IMR-90 (cell line): ENCODE measurements around the gene RAPGEF1. TPM values are rescaled to one million over a fixed set of nuclear protein-coding genes. Genes with fewer than 3 reads are reported as not detected.
A peak's percentile ranks its signal among the peaks of the same experiment; 100 is the strongest.

Experiments used
- ATAC-seq: fragments of 200-7000 bp; cut with Tn5 transposase; 2 replicates; pipeline ENCODE4 v1.9.1; 2020; ENCODE audit warnings: low read depth, mild to moderate bottlenecking, moderate library complexity
- BruUV-seq: library from RNA; stranded (reverse); fragments of 400-500 nt; replicated peaks from 2 replicates; lab custom pipeline; 2021; lab: Mats Ljungman, UMichigan
- CTCF ChIA-PET: fragments of 300-600 bp; formaldehyde crosslinking; extraction: SDS; loops from one replicate; lab custom pipeline; 2021; ENCODE audit warnings: antibody characterized with exemption; lab: Yijun Ruan, JAX
- POLR2A ChIA-PET: fragments of 300-600 bp; sonication (Branson Sonifier 250); formaldehyde crosslinking; loops from one replicate; lab custom pipeline; 2022; ENCODE audit warnings: antibody characterized with exemption; ENCODE audit not compliant: unreplicated experiment; lab: Charles Lee
- DNase-seq: peaks from one replicate; pipeline ENCODE4 v3.0.0; 2013
- H2AFZ ChIP-seq: replicated peaks from 2 replicates; pipeline ENCODE3; 2013; ENCODE audit warnings: low read length, mild to moderate bottlenecking; ENCODE audit not compliant: poor library complexity
- H2AK5ac ChIP-seq: 2 replicates; pipeline ENCODE4 v1.6.1; 2013; ENCODE audit warnings: low read depth, low read length, inconsistent platforms
- H2AK9ac ChIP-seq: replicated peaks from 2 replicates; pipeline ENCODE3; 2013; ENCODE audit warnings: mild to moderate bottlenecking, low read depth, low read length, moderate library complexity; ENCODE audit not compliant: poor library complexity
- H2BK120ac ChIP-seq: 2 replicates; pipeline ENCODE4 v1.6.1; 2013; ENCODE audit warnings: low read depth, low read length, inconsistent platforms
- H2BK15ac ChIP-seq: 3 replicates; pipeline ENCODE4 v1.6.1; 2013; ENCODE audit warnings: low read depth, low read length, inconsistent platforms
- H2BK20ac ChIP-seq: 2 replicates; pipeline ENCODE4 v1.6.1; 2013; ENCODE audit warnings: low read depth, mild to moderate bottlenecking, inconsistent platforms, low read length, moderate library complexity
- H2BK5ac ChIP-seq: 2 replicates; pipeline ENCODE4 v1.6.1; 2013; ENCODE audit warnings: mild to moderate bottlenecking, low read depth, low read length, inconsistent platforms; ENCODE audit not compliant: poor library complexity, severe bottlenecking
- H3K14ac ChIP-seq: replicated peaks from 2 replicates; pipeline ENCODE4 v1.6.1; 2013; ENCODE audit warnings: low read depth, low read length, inconsistent platforms
- H3K18ac ChIP-seq: 2 replicates; pipeline ENCODE4 v1.6.1; 2013; ENCODE audit warnings: low read depth, low read length, control low read depth
- H3K23ac ChIP-seq: 2 replicates; pipeline ENCODE4 v1.6.1; 2013; ENCODE audit warnings: low read depth, low read length, inconsistent platforms
- H3K27ac ChIP-seq: 2 replicates; pipeline ENCODE4 v1.5.1; 2013; ENCODE audit warnings: mild to moderate bottlenecking, control low read depth, low read length; ENCODE audit not compliant: insufficient read depth
- H3K27me3 ChIP-seq: 2 replicates; pipeline ENCODE4 v1.6.1; 2013; ENCODE audit warnings: low read length; ENCODE audit not compliant: control insufficient read depth, insufficient read depth
- H3K36me3 ChIP-seq: 2 replicates; pipeline ENCODE4 v1.6.1; 2013; ENCODE audit warnings: low read length, mixed read lengths; ENCODE audit not compliant: control insufficient read depth, insufficient read depth
- H3K4ac ChIP-seq: 2 replicates; pipeline ENCODE4 v1.6.1; 2013; ENCODE audit warnings: low read depth, low read length, inconsistent platforms
- H3K4me1 ChIP-seq: 2 replicates; pipeline ENCODE4 v1.6.1; 2013; ENCODE audit warnings: low read length, mixed read lengths; ENCODE audit not compliant: control insufficient read depth, insufficient read depth
- H3K4me2 ChIP-seq: 2 replicates; pipeline ENCODE4 v1.6.1; 2013; ENCODE audit warnings: low read depth, mild to moderate bottlenecking, control low read depth, low read length, moderate library complexity
- H3K4me3 ChIP-seq: 2 replicates; pipeline ENCODE4 v1.5.1; 2013; ENCODE audit warnings: low read depth, mild to moderate bottlenecking, control low read depth, low read length, moderate library complexity; ENCODE audit not compliant: insufficient read depth
- H3K56ac ChIP-seq: 2 replicates; pipeline ENCODE4 v1.6.1; 2013; ENCODE audit warnings: low read length, inconsistent platforms; ENCODE audit not compliant: insufficient read depth; ENCODE audit errors: extremely low read depth
- H3K79me1 ChIP-seq, 2 experiments: 2 replicates each; pipeline ENCODE4 v1.6.1; 2013; ENCODE audit warnings: low read length in 2 of 2, inconsistent platforms in 1 of 2, low read depth in 1 of 2
- H3K9ac ChIP-seq: 2 replicates; pipeline ENCODE4 v1.6.1; 2013; ENCODE audit warnings: low read depth, low read length, control low read depth
- H3K9me1 ChIP-seq: 2 replicates; pipeline ENCODE4 v1.6.1; 2013; ENCODE audit warnings: low read length, inconsistent platforms; ENCODE audit not compliant: insufficient read depth
- H3K9me3 ChIP-seq: 2 replicates; pipeline ENCODE4 v1.6.1; 2013; ENCODE audit warnings: low read length; ENCODE audit not compliant: control insufficient read depth, insufficient read depth
- H4K20me1 ChIP-seq: 2 replicates; pipeline ENCODE4 v1.6.1; 2013; ENCODE audit warnings: low read length, inconsistent platforms; ENCODE audit not compliant: insufficient read depth
- H4K5ac ChIP-seq: 2 replicates; pipeline ENCODE4 v1.6.1; 2013; ENCODE audit warnings: mild to moderate bottlenecking, low read depth, low read length, control low read depth
- H4K8ac ChIP-seq, 2 experiments: 2 replicates each; pipeline ENCODE4 v1.6.1; 2013; ENCODE audit warnings: low read depth in 2 of 2, low read length in 2 of 2, control low read depth in 1 of 2, inconsistent platforms in 1 of 2
- H4K91ac ChIP-seq: 2 replicates; pipeline ENCODE4 v1.6.1; 2013; ENCODE audit warnings: low read depth, low read length, inconsistent platforms; ENCODE audit not compliant: insufficient read depth
- BHLHE40 ChIP-seq: fragments of 150-350 bp; IDR thresholded peaks from 2 replicates; pipeline ENCODE4 v1.6.1; 2016; ENCODE audit warnings: mild to moderate bottlenecking, low read depth, low read length
- CEBPB ChIP-seq: IDR thresholded peaks from 2 replicates; pipeline ENCODE4 v1.6.1; 2012; ENCODE audit warnings: low read depth, low read length, improper control_type of control experiment
- CHD1 ChIP-seq: IDR thresholded peaks from 2 replicates; pipeline ENCODE4 v1.6.1; 2012; ENCODE audit warnings: low read depth, low read length, improper control_type of control experiment
- CTCF ChIP-seq: conservative IDR thresholded peaks from 2 replicates; pipeline ENCODE4 v1.5.1; 2012; ENCODE audit warnings: mild to moderate bottlenecking, low read depth, low read length, improper control_type of control experiment
- ELK1 ChIP-seq: fragments of 150-350 bp; IDR thresholded peaks from 2 replicates; pipeline ENCODE4 v1.6.1; 2016; ENCODE audit warnings: low read depth, mild to moderate bottlenecking, low read length, moderate library complexity, borderline replicate concordance
- MAFK ChIP-seq: IDR thresholded peaks from 2 replicates; pipeline ENCODE4 v1.6.1; 2012; ENCODE audit warnings: low read depth, low read length, improper control_type of control experiment
- MAZ ChIP-seq: IDR thresholded peaks from 2 replicates; pipeline ENCODE4 v1.6.1; 2012; ENCODE audit warnings: low read depth, mild to moderate bottlenecking, low read length, improper control_type of control experiment, moderate library complexity, borderline replicate concordance
- MXI1 ChIP-seq: IDR thresholded peaks from 2 replicates; pipeline ENCODE4 v1.6.1; 2012; ENCODE audit warnings: low read depth, mild to moderate bottlenecking, low read length, moderate library complexity, borderline replicate concordance
- NFE2L2 ChIP-seq: fragments of 150-350 bp; IDR thresholded peaks from 2 replicates; pipeline ENCODE4 v1.6.1; 2016; ENCODE audit warnings: low read depth, mild to moderate bottlenecking, low read length
- RCOR1 ChIP-seq: IDR thresholded peaks from 2 replicates; pipeline ENCODE4 v1.6.1; 2012; ENCODE audit warnings: mild to moderate bottlenecking, low read length, improper control_type of control experiment; ENCODE audit not compliant: insufficient replicate concordance
- RFX5 ChIP-seq: IDR thresholded peaks from 2 replicates; pipeline ENCODE4 v1.8.0; 2012; ENCODE audit warnings: low read depth, mild to moderate bottlenecking, low read length, moderate library complexity
- USF2 ChIP-seq: fragments of 150-350 bp; IDR thresholded peaks from 2 replicates; pipeline ENCODE4 v1.6.1; 2017; ENCODE audit warnings: mild to moderate bottlenecking, antibody characterized with exemption, low read length, low read depth
- WGBS, 2 experiments: methylation state at CpG; one replicate each; pipeline versions ENCODE4 v1.1.5 to v1.1.7; 2013; ENCODE audit warnings: missing lambda C conversion rate in 2 of 2; ENCODE audit not compliant: insufficient read length in 1 of 2; ENCODE audit errors: extremely low coverage in 2 of 2; 5-methylcytosine and 5-hydroxymethylcytosine counted together
- dilution Hi-C: fragments of 300-500 bp; cut with HindIII; formaldehyde crosslinking; loops from one replicate; pipeline ENCODE4 v1.14.3; 2018; ENCODE audit warnings: low sequenced_read_pairs; ENCODE audit not compliant: unreplicated experiment
- in situ Hi-C: fragments of 300-500 bp; cut with MboI; formaldehyde crosslinking; loops from 3 replicates; pipeline ENCODE4 v1.14.3; 2019; ENCODE audit warnings: low sequenced_read_pairs, inconsistent platforms, mixed read lengths
- intact Hi-C: fragments of 100-400 bp; cut with micrococcal nuclease; formaldehyde crosslinking; loops from 2 replicates; pipeline ENCODE4 v1.10.0; 2022
- polyA plus RNA-seq, 3 experiments: library from polyadenylated mRNA; depleted of rRNA; stranded (reverse); fragments of >200 nt; gene quantifications; 2 replicates each; pipeline ENCODE4 v1.2.3, GENCODE V29; 2012; ENCODE audit warnings: low replicate concordance in 1 of 3
- total RNA-seq: library from RNA; depleted of rRNA; stranded (reverse); fragments of >200 nt; gene quantifications from 2 replicates; pipeline ENCODE4 v1.2.3, GENCODE V29; 2012

RAPGEF1 gene
- total and polyA plus RNA-seq, 2 of the 4 experiments (the other 2 are of a cell fraction): 13.1 to 22.3 TPM

GRCh38 chr9:131593936-131594665 is 145.8 kb downstream of the RAPGEF1 start:
- peaks cover 38% of the 10 kb centered on the region for H3K36me3 ChIP-seq
- intact Hi-C loops: loop anchor here (5.0 kb wide), 1 partner anchor 63 kb away; no protein-coding TSS in a partner anchor
- 96% methylated on average over 11 of the region's 21 CpGs; no CpG with 5 or more reads in 1 of the 2 experiments for WGBS, 2 experiments

More at GRCh38 chr9:131593936-131594665, 145.8 kb downstream of the RAPGEF1 start:
- Histone ChIP-seq H3K27ac (no peak overlapping the region), H3K4me1 (0 out of 2 replicates have a peak, but pooled peaks cover 3% of the 10 kb centered on the region), H3K4me3 (no peak overlapping the region), H2BK15ac (no peak overlapping the region; the same call in 2 of the 3 replicates), H3K4me2 (no peak overlapping the region), H3K23ac (no peak overlapping the region), H3K9ac (no peak overlapping the region), H3K14ac (no peak overlapping the region; the same call in 1 of the 2 replicates), H3K9me1 (peaks cover 6% of the 10 kb centered on the region; the same call in 1 of the 2 replicates), H2BK5ac (no peak overlapping the region), H2BK20ac (no peak overlapping the region), H4K20me1 (no peaks in the 10 kb centered on the region; the same call in 1 of the 2 replicates), H4K91ac (no peak overlapping the region), H3K56ac (no peak overlapping the region), H2AFZ (peak overlapping the region; percentile 32), H3K4ac (no peak overlapping the region), H2BK120ac (no peak overlapping the region), H4K5ac (no peak overlapping the region), H3K27me3 (no peaks in the 10 kb centered on the region), H4K8ac (no peak overlapping the region), H2AK9ac (peak overlapping the region; percentile 78), H2AK5ac (peak overlapping the region; percentile 16; the same call in 1 of the 2 replicates), H3K18ac (no peak overlapping the region), H3K79me1 (no peaks in the 10 kb centered on the region), H3K9me3 (no peaks in the 10 kb centered on the region)
- TF ChIP-seq NFE2L2: no peak
- TF ChIP-seq BHLHE40: no peak
- no peak for TF ChIP-seq RFX5
- TF ChIP-seq RCOR1: no peak
- TF ChIP-seq CTCF: no peak
- no peak for TF ChIP-seq MAFK
- TF ChIP-seq CHD1: no peak
- no peak for TF ChIP-seq ELK1
- no peak for TF ChIP-seq MAZ
- TF ChIP-seq MXI1: no peak
- TF ChIP-seq USF2: no peak
- no peak for TF ChIP-seq CEBPB
- POLR2A ChIA-PET: no interaction called here
- BruUV-seq: no TSS peak
- no peak for ATAC-seq
- dilution Hi-C loops: no loop called here
- in situ Hi-C loops: loop anchor here (5.0 to 25.0 kb wide), 2 partner anchors 148 to 668 kb away; partner anchors contain the start of gene RAPGEF1
- CTCF ChIA-PET: no interaction called here
- no peak for DNase-seq
